B cell (primary cell): Measurements from ENCODE around the gene PRKACA. TPM values are rescaled to one million over a fixed set of nuclear protein-coding genes. Genes with fewer than 3 reads are reported as not detected.

ENCODE experiments used
- ATAC-seq: fragments of 200-7000 bp; cut with Tn5 transposase; one replicate; pipeline ENCODE4 v1.10.0; 2021; ENCODE audit warnings: low read depth, mild to moderate bottlenecking, moderate number of reproducible peaks, moderate library complexity
- CTCF ChIA-PET: fragments of 350-600 bp; sonication (Branson Sonifier 250); formaldehyde crosslinking; loops from one replicate; lab custom pipeline; 2021; ENCODE audit warnings: antibody characterized with exemption, inconsistent platforms; lab: Charles Lee
- POLR2A ChIA-PET: fragments of 350-600 bp; sonication (Branson Sonifier 250); formaldehyde crosslinking; loops from one replicate; lab custom pipeline; 2021; ENCODE audit warnings: antibody characterized with exemption; lab: Charles Lee
- DNase-seq: peaks from one replicate; pipeline ENCODE4 v3.0.0; 2013
- H2AFZ ChIP-seq: 2 replicates; pipeline ENCODE4 v1.6.1; 2012; ENCODE audit warnings: mild to moderate bottlenecking, low read depth, low read length; ENCODE audit not compliant: insufficient read depth, poor library complexity, severe bottlenecking
- H3K27ac ChIP-seq, 2 donors: 1 replicate in 1 of 2; 2 replicates in 1 of 2; pipeline ENCODE4 v1.5.1; 2012 to 2013; ENCODE audit warnings: low read length in 2 of 2, mild to moderate bottlenecking in 2 of 2, moderate library complexity in 1 of 2
- H3K27me3 ChIP-seq, 4 experiments: fragments of 200-600 bp in 1 of 4; sonication (generic) in 1 of 4; replicated peaks in 1 of 4; 1 replicate in 2 of 4; 2 replicates in 2 of 4; pipeline versions ENCODE4 v1.6.1 to v1.7.0; 2013 to 2016; ENCODE audit warnings: low read length in 3 of 4, mild to moderate bottlenecking in 2 of 4, mixed read lengths in 1 of 4, moderate library complexity in 1 of 4; ENCODE audit not compliant: insufficient read depth in 4 of 4, control insufficient read depth in 3 of 4; ENCODE audit errors: control extremely low read depth in 1 of 4
- H3K36me3 ChIP-seq, 2 experiments: replicated peaks in 1 of 2; 1 replicate in 1 of 2; 2 replicates in 1 of 2; pipeline versions ENCODE4 v1.6.1 to v1.7.1; 2013; ENCODE audit warnings: low read length in 1 of 2; ENCODE audit not compliant: insufficient read depth in 2 of 2, control insufficient read depth in 1 of 2; ENCODE audit errors: control extremely low read depth in 1 of 2, extremely low read depth in 1 of 2
- H3K4me1 ChIP-seq, 2 donors: fragments of 200-600 bp in 1 of 2; sonication (generic) in 1 of 2; 1 replicate in 1 of 2; 2 replicates in 1 of 2; pipeline versions ENCODE4 v1.5.1 to v1.6.1; 2013 to 2017; ENCODE audit warnings: low read length in 2 of 2; ENCODE audit not compliant: control insufficient read depth in 2 of 2, insufficient read depth in 2 of 2
- H3K4me2 ChIP-seq: replicated peaks from 2 replicates; pipeline ENCODE3; 2012; ENCODE audit warnings: mild to moderate bottlenecking, low read depth, low read length; ENCODE audit not compliant: poor library complexity, severe bottlenecking
- H3K4me3 ChIP-seq, 5 experiments: fragments of 200-600 bp in 1 of 5; sonication (generic) in 1 of 5; 1 replicate in 3 of 5; 2 replicates in 2 of 5; pipeline versions ENCODE4 v1.5.1 to v1.7.0; 2011 to 2016; ENCODE audit warnings: low read length in 4 of 5, mild to moderate bottlenecking in 4 of 5, low read depth in 2 of 5, control low read depth in 1 of 5, moderate library complexity in 1 of 5; ENCODE audit not compliant: insufficient read depth in 1 of 5; ENCODE audit errors: control extremely low read depth in 1 of 5, extremely low read depth in 1 of 5
- H3K79me2 ChIP-seq: fragments of 200-600 bp; sonication (generic); one replicate; pipeline ENCODE4 v1.6.0; 2016; ENCODE audit warnings: low read length; ENCODE audit not compliant: control insufficient read depth, insufficient read depth
- H3K9ac ChIP-seq: fragments of 200-600 bp; sonication (generic); 2 replicates; pipeline ENCODE4 v1.6.1; 2017; ENCODE audit warnings: mild to moderate bottlenecking, low read length, moderate library complexity
- H3K9me3 ChIP-seq, 3 donors: one replicate each; pipeline versions ENCODE4 v1.6.1 to v1.7.1; 2013; ENCODE audit warnings: low read length in 2 of 3; ENCODE audit not compliant: control insufficient read depth in 2 of 3, insufficient read depth in 1 of 3; ENCODE audit errors: control extremely low read depth in 1 of 3
- H4K20me1 ChIP-seq: 2 replicates; pipeline ENCODE4 v1.6.0; 2012; ENCODE audit warnings: mild to moderate bottlenecking, low read length; ENCODE audit not compliant: insufficient read depth, control insufficient read depth, poor library complexity, severe bottlenecking
- H3K27ac Mint-ChIP-seq: one replicate; pipeline ENCODE4 v1.8.0; 2021; ENCODE audit warnings: mixed read lengths
- H3K27me3 Mint-ChIP-seq: one replicate; pipeline ENCODE4 v1.8.0; 2021; ENCODE audit warnings: mixed read lengths
- H3K4me1 Mint-ChIP-seq: one replicate; pipeline ENCODE4 v1.8.0; 2021; ENCODE audit warnings: mixed read lengths
- H3K4me3 Mint-ChIP-seq: one replicate; pipeline ENCODE4 v1.8.0; 2021; ENCODE audit warnings: mixed read lengths
- H3K9me3 Mint-ChIP-seq: one replicate; pipeline ENCODE4 v1.8.0; 2022; ENCODE audit warnings: mixed read lengths; ENCODE audit not compliant: insufficient read depth
- CTCF ChIP-seq: fragments of 200-600 bp; IDR thresholded peaks from one replicate; pipeline ENCODE4 v1.8.0; 2022; ENCODE audit warnings: antibody characterized with exemption, mild to moderate bottlenecking
- EZH2 ChIP-seq: IDR thresholded peaks from 2 replicates; pipeline ENCODE4 v1.6.1; 2012; ENCODE audit warnings: borderline replicate concordance, low read depth, mild to moderate bottlenecking, moderate library complexity, low read length; ENCODE audit not compliant: insufficient read depth, poor library complexity, severe bottlenecking
- WGBS: methylation state at CpG from one replicate; pipeline ENCODE4 v1.1.5; 2013; ENCODE audit warnings: missing lambda C conversion rate; ENCODE audit not compliant: insufficient coverage; 5-methylcytosine and 5-hydroxymethylcytosine counted together
- intact Hi-C: fragments of 100-400 bp; cut with micrococcal nuclease; formaldehyde crosslinking; loops from one replicate; pipeline ENCODE4 v1.10.0; 2022
- polyA plus RNA-seq: library from polyadenylated mRNA; depleted of rRNA; stranded (reverse); fragments of >200 nt; gene quantifications from 2 replicates; pipeline ENCODE4 v1.2.3, GENCODE V29; 2012
- total RNA-seq, 2 donors: library from RNA; stranded (reverse); fragments of 120-200 nt in 1 of 2; gene quantifications; 1 replicate in 1 of 2; 2 replicates in 1 of 2; pipeline versions ENCODE4 v1.2.3 to v1.2.4, GENCODE V29; 2013 to 2022

PRKACA gene
- total and polyA plus RNA-seq, 2 donors (not counting 1 experiment from before 2014, with no cell fraction given), result 36.8 to 43.0 TPM

- H3K79me2 ChIP-seq, result peaks cover 62% of the 10 kb centered on the region
- peak; percentile 50 for DNase-seq
- Mint-ChIP-seq H3K4me1 (peaks cover 36% of the 10 kb centered on the region), H3K9me3 (no peaks in the 10 kb centered on the region), H3K4me3 (no peak overlapping the region), H3K27ac (no peak overlapping the region), H3K27me3 (no peaks in the 10 kb centered on the region)
- H3K27ac ChIP-seq, result no peak overlapping the region
- H3K9me3 ChIP-seq, result no peaks in the 10 kb centered on the region
- peaks cover 34 to 36% of the 10 kb centered on the region in 2 donors for H3K4me1 ChIP-seq
- H3K4me3 ChIP-seq, result no peak overlapping the region
- 96% methylated on average over 16 of the region's 18 CpGs for WGBS
- H4K20me1 ChIP-seq, result peaks cover 58% of the 10 kb centered on the region
- H2AFZ ChIP-seq, result no peak overlapping the region
- intact Hi-C loops, result no loop called here
- no peak overlapping the region for H3K4me2 ChIP-seq
- no peak overlapping the region for H3K9ac ChIP-seq
- no peak for TF ChIP-seq EZH2
- TF ChIP-seq CTCF, result no peak
- peaks cover 0 to 2% of the 10 kb centered on the region in 2 experiments for H3K36me3 ChIP-seq
- POLR2A ChIA-PET, result no interaction called here
- ATAC-seq, result no peak
- CTCF ChIA-PET, result interaction anchor here (1.1 to 3.0 kb wide), 6 partner anchors 22 to 55 kb away, joined by 3 to 14 read pairs (median 5); no protein-coding TSS in a partner anchor
- H3K27me3 ChIP-seq, result no peaks in the 10 kb centered on the region
Observed at GRCh38 chr19:14113762-14114414, 3.7 kb downstream of the PRKACA start.

- no peak overlapping the region for H3K4me3 Mint-ChIP-seq
- no peak overlapping the region for H3K27ac ChIP-seq
- no peak overlapping the region for H3K27ac Mint-ChIP-seq
- no peak overlapping the region for H3K9ac ChIP-seq
- no peaks in the 10 kb centered on the region for H3K9me3 ChIP-seq
- intact Hi-C loops, result no loop called here
- ChIA-PET CTCF (interaction anchor here (1.1 to 1.4 kb wide), 2 partner anchors 21 to 41 kb away, joined by 4 to 6 read pairs; no protein-coding TSS in a partner anchor), POLR2A (no interaction called here)
- no peak overlapping the region for H3K4me3 ChIP-seq
- H3K36me3 ChIP-seq, result peaks cover 0 to 2% of the 10 kb centered on the region in 2 experiments
- TF ChIP-seq EZH2 (no peak), CTCF (no peak)
- H3K27me3 Mint-ChIP-seq, result no peaks in the 10 kb centered on the region
- no peak overlapping the region for H3K4me2 ChIP-seq
- WGBS, result 88% methylated on average over 9 of the region's 12 CpGs
- no peaks in the 10 kb centered on the region for H3K27me3 ChIP-seq
- peaks cover 58% of the 10 kb centered on the region for H4K20me1 ChIP-seq
- ATAC-seq (no peak), DNase-seq (no peak)
- no peaks in the 10 kb centered on the region for H3K9me3 Mint-ChIP-seq
- no peak overlapping the region for H2AFZ ChIP-seq
- peaks cover 31% of the 10 kb centered on the region for H3K4me1 Mint-ChIP-seq
- peaks cover 62% of the 10 kb centered on the region for H3K79me2 ChIP-seq
- H3K4me1 ChIP-seq, result peaks cover 28 to 29% of the 10 kb centered on the region in 2 donors
Observed at GRCh38 chr19:14112809-14113385, 4.7 kb downstream of the PRKACA start.
